NCI-H187 (cell line): Measurements from ENCODE around the gene WBP2NL.
"Not testable (repeated sequence)": the region's sequence is repeated elsewhere in the genome, so short reads cannot be mapped to it uniquely, and the experiment has no call there.

Source experiments
- DNase-seq, 2 experiments: peaks; one replicate each; lab custom pipeline; 2025; lab: John Stamatoyannopoulos, UW

The WBP2NL gene

GRCh38 chr22:42033263-42034181 is 34.9 kb downstream of the WBP2NL start:
- no peak for DNase-seq

GRCh38 chr22:42035256-42035655 is 36.7 kb downstream of the WBP2NL start:
- DNase-seq, result no peak

- no peak for DNase-seq
These were observed 40.7 kb downstream of the WBP2NL start for GRCh38 chr22:42039271-42039670.

- DNase-seq, result no peak
These were observed 43.2 kb downstream of the WBP2NL start for GRCh38 chr22:42041784-42042183.

- DNase-seq, result no peak
These were observed 52.1 kb downstream of the WBP2NL start for GRCh38 chr22:42050641-42051180.

GRCh38 chr22:42052765-42053164 is 54.2 kb downstream of the WBP2NL start:
- DNase-seq, result no peak

GRCh38 chr22:42056757-42057511 is 58.3 kb downstream of the WBP2NL start:
- no peak for DNase-seq

GRCh38 chr22:42060489-42060888 is 61.9 kb downstream of the WBP2NL start:
- no peak for DNase-seq

GRCh38 chr22:42061041-42061440 is 62.5 kb downstream of the WBP2NL start:
- DNase-seq, result no peak

- no peak for DNase-seq
These were observed 64.0 kb downstream of the WBP2NL start for GRCh38 chr22:42062506-42063170.

- DNase-seq, result no peak
These were observed 66.0 kb downstream of the WBP2NL start for GRCh38 chr22:42064629-42065028.

GRCh38 chr22:42065438-42066125 is 67.0 kb downstream of the WBP2NL start:
- DNase-seq, result no peak

GRCh38 chr22:42066126-42066761 is 67.7 kb downstream of the WBP2NL start:
- DNase-seq, result no peak

- DNase-seq, result no peak
These were observed 68.3 kb downstream of the WBP2NL start for GRCh38 chr22:42066937-42067336.

GRCh38 chr22:42067671-42068251 is 69.2 kb downstream of the WBP2NL start:
- no peak for DNase-seq

- DNase-seq, result no peak
These were observed 69.7 kb downstream of the WBP2NL start for GRCh38 chr22:42068291-42068690.

GRCh38 chr22:42069801-42070516 is 71.4 kb downstream of the WBP2NL start:
- DNase-seq, result no peak

GRCh38 chr22:42070517-42071422 is 72.2 kb downstream of the WBP2NL start, which contains the start of gene NAGA:
Gene NAGA (minus strand): TSS chr22:42070812. CDS start chr22:42070297, 515 bp downstream.
- DNase-seq, result peak; percentile 66 to 82

- DNase-seq, result not testable (repeated sequence)
These were observed 72.9 kb downstream of the WBP2NL start for GRCh38 chr22:42071508-42071907.
